HCT116 (cell line): ENCODE data around the gene IL36B. TPM values are rescaled to one million over a fixed set of nuclear protein-coding genes. Genes with fewer than 3 reads are reported as not detected.

Experiments
- ATAC-seq: fragments of 200-7000 bp; cut with Tn5 transposase; 2 replicates; pipeline ENCODE4 v1.9.1; 2020; ENCODE audit warnings: mild to moderate bottlenecking, moderate library complexity
- BruUV-seq: library from RNA; stranded (reverse); fragments of 400-500 nt; replicated peaks from 2 replicates; lab custom pipeline; 2021; lab: Mats Ljungman, UMichigan
- CTCF ChIA-PET: fragments of 300-600 bp; sonication (Branson Sonifier 250); formaldehyde crosslinking; loops from one replicate; lab custom pipeline; 2021; ENCODE audit warnings: antibody characterized with exemption; lab: Charles Lee
- POLR2A ChIA-PET: fragments of 300-600, 350-600 bp; sonication (Branson Sonifier 250); formaldehyde crosslinking; loops from one replicate; lab custom pipeline; 2021; ENCODE audit warnings: antibody characterized with exemption; lab: Charles Lee
- RAD21 ChIA-PET, 2 experiments: fragments of 300-600 bp; sonication (Branson Sonifier 250); formaldehyde crosslinking; loops; one replicate each; lab custom pipeline; 2023; ENCODE audit warnings: low total read pairs in 2 of 2; ENCODE audit not compliant: uncharacterized antibody in 2 of 2, unreplicated experiment in 2 of 2, low non-redundant PET in 1 of 2; lab: Charles Lee
- DNase-seq: peaks from one replicate; pipeline ENCODE4 v3.0.0-alpha.2; 2010; ENCODE audit warnings: low read depth, low spot score
- H2AFZ ChIP-seq: fragments of 200-600 bp; shearing (Covaris generic), sonication (generic); 2 replicates; pipeline ENCODE4 v1.6.1; 2017; ENCODE audit warnings: low read depth, mixed run types, mixed read lengths, antibody characterized with exemption, low read length; ENCODE audit not compliant: poor library complexity, severe bottlenecking
- H3K27ac ChIP-seq: 2 replicates; pipeline ENCODE4 v1.5.1; 2012; ENCODE audit warnings: low read depth, low read length
- H3K27me3 ChIP-seq: fragments of 200-600 bp; sonication (generic); 2 replicates; pipeline ENCODE4 v1.6.1; 2016; ENCODE audit warnings: mixed run types, low read length, mixed read lengths; ENCODE audit not compliant: insufficient read depth
- H3K36me3 ChIP-seq, 2 experiments: fragments of 200-500 bp in 1 of 2; fragments of 200-600 bp in 1 of 2; sonication (Bioruptor generic) in 1 of 2; sonication (generic) in 1 of 2; 2 replicates each; pipeline versions ENCODE4 v1.5.1 to v1.6.1; 2014 to 2016; ENCODE audit warnings: low read length in 2 of 2, inconsistent platforms in 1 of 2, mixed read lengths in 1 of 2, mixed run types in 1 of 2; ENCODE audit not compliant: insufficient read depth in 2 of 2, control insufficient read depth in 1 of 2
- H3K4me1 ChIP-seq, 2 experiments: fragments of 200-600 bp in 1 of 2; sonication (generic) in 1 of 2; 2 replicates each; pipeline versions ENCODE4 v1.5.1 to v1.6.1; 2012 to 2017; ENCODE audit warnings: low read length in 2 of 2, inconsistent platforms in 1 of 2, mild to moderate bottlenecking in 1 of 2, mixed read lengths in 1 of 2, mixed run types in 1 of 2, moderate library complexity in 1 of 2; ENCODE audit not compliant: insufficient read depth in 2 of 2, control insufficient read depth in 1 of 2
- H3K4me2 ChIP-seq: fragments of 200-600 bp; sonication (generic); 2 replicates; pipeline ENCODE4 v1.6.1; 2017; ENCODE audit warnings: mixed run types, low read length, mixed read lengths
- H3K4me3 ChIP-seq, 2 experiments: fragments of 200-600 bp in 1 of 2; sonication (generic) in 1 of 2; replicated peaks in 1 of 2; 2 replicates each; pipeline ENCODE4 v1.5.1; 2011 to 2016; ENCODE audit warnings: low read length in 2 of 2, control low read depth in 1 of 2, low read depth in 1 of 2, mild to moderate bottlenecking in 1 of 2, mixed read lengths in 1 of 2, mixed run types in 1 of 2
- H3K79me2 ChIP-seq: fragments of 200-600 bp; sonication (generic); 2 replicates; pipeline ENCODE4 v1.6.1; 2017; ENCODE audit warnings: mild to moderate bottlenecking, mixed run types, low read length, moderate library complexity, mixed read lengths; ENCODE audit not compliant: insufficient read depth
- H3K9ac ChIP-seq: fragments of 200-600 bp; sonication (generic); 2 replicates; pipeline ENCODE4 v1.6.1; 2016; ENCODE audit warnings: low read length, mixed read lengths
- H3K9me2 ChIP-seq: fragments of 200-600 bp; sonication (generic), shearing (Covaris generic); 2 replicates; pipeline ENCODE4 v1.6.1; 2017; ENCODE audit warnings: mixed run types, mild to moderate bottlenecking, moderate library complexity; ENCODE audit not compliant: insufficient read depth
- H3K9me3 ChIP-seq, 2 experiments: fragments of 200-500 bp in 1 of 2; fragments of 200-600 bp in 1 of 2; sonication (Bioruptor generic) in 1 of 2; sonication (generic) in 1 of 2; 2 replicates each; pipeline ENCODE4 v1.6.1; 2014 to 2017; ENCODE audit warnings: low read length in 2 of 2, mixed read lengths in 2 of 2, inconsistent platforms in 1 of 2, low read depth in 1 of 2, mild to moderate bottlenecking in 1 of 2, mixed run types in 1 of 2, moderate library complexity in 1 of 2; ENCODE audit not compliant: control insufficient read depth in 1 of 2, insufficient read depth in 1 of 2
- H4K20me1 ChIP-seq: fragments of 200-600 bp; sonication (generic), shearing (Covaris generic); 2 replicates; pipeline ENCODE4 v1.6.1; 2017; ENCODE audit warnings: mixed run types, mild to moderate bottlenecking, moderate library complexity; ENCODE audit not compliant: insufficient read depth
- CEBPB ChIP-seq: IDR thresholded peaks from 2 replicates; pipeline ENCODE4 v1.6.1; 2012; ENCODE audit warnings: low read depth
- EGR1 ChIP-seq: IDR thresholded peaks from 2 replicates; pipeline ENCODE4 v1.6.1; 2012; ENCODE audit warnings: low read depth
- ELF1 ChIP-seq: IDR thresholded peaks from 2 replicates; pipeline ENCODE4 v1.6.1; 2012; ENCODE audit warnings: low read depth, borderline replicate concordance
- EZH2 ChIP-seq: fragments of 200-600 bp; sonication (generic); IDR thresholded peaks from 2 replicates; pipeline ENCODE4 v1.6.1; 2017; ENCODE audit warnings: antibody characterized with exemption, mixed run types
- EZH2phosphoT487 ChIP-seq: fragments of 200-600 bp; IDR thresholded peaks from 2 replicates; pipeline ENCODE4 v1.6.1; 2018; ENCODE audit warnings: antibody characterized with exemption, borderline replicate concordance
- JUND ChIP-seq: IDR thresholded peaks from 2 replicates; pipeline ENCODE4 v1.6.1; 2012
- POLR2A ChIP-seq: IDR thresholded peaks from 2 replicates; pipeline ENCODE4 v1.7.0; 2011; ENCODE audit warnings: borderline replicate concordance; ENCODE audit not compliant: insufficient read depth, insufficient read length; ENCODE audit errors: extremely low read depth
- POLR2AphosphoS5 ChIP-seq: IDR thresholded peaks from 2 replicates; pipeline ENCODE4 v1.6.1; 2011; ENCODE audit warnings: mild to moderate bottlenecking, low read depth, low read length, moderate library complexity
- RAD21 ChIP-seq: IDR thresholded peaks from 2 replicates; pipeline ENCODE4 v1.6.1; 2012; ENCODE audit warnings: low read depth, mild to moderate bottlenecking
- SP1 ChIP-seq: IDR thresholded peaks from 2 replicates; pipeline ENCODE4 v1.6.1; 2012; ENCODE audit warnings: low read depth
- SRF ChIP-seq: IDR thresholded peaks from 2 replicates; pipeline ENCODE4 v1.6.1; 2012; ENCODE audit warnings: low read depth
- ZFX ChIP-seq: fragments of 450-650 bp; IDR thresholded peaks from 2 replicates; pipeline ENCODE4 v1.6.1; 2017
- intact Hi-C: fragments of 100-400 bp; cut with micrococcal nuclease; formaldehyde crosslinking; loops from 2 replicates; pipeline ENCODE4 v1.10.0; 2022
- total RNA-seq: library from RNA; stranded (reverse); gene quantifications from one replicate; pipeline ENCODE4 v1.2.1, GENCODE V29; 2021; ENCODE audit not compliant: unreplicated experiment
- TF ChIP-seq, protein P1 (sequence below), 3 experiments: fragments of 200-600 bp in 1 of 3; sonication (generic) in 1 of 3; IDR thresholded peaks in 2 of 3; conservative IDR thresholded peaks in 1 of 3; 2 replicates each; pipeline ENCODE4 v1.5.1; 2012 to 2017; ENCODE audit warnings: low read depth in 2 of 3, low read length in 2 of 3, antibody characterized with exemption in 1 of 3, borderline replicate concordance in 1 of 3, control low read depth in 1 of 3, mild to moderate bottlenecking in 1 of 3, mixed read lengths in 1 of 3, mixed run types in 1 of 3, moderate library complexity in 1 of 3; ENCODE audit not compliant: insufficient read depth in 1 of 3
- TF ChIP-seq, protein P2 (sequence below): IDR thresholded peaks from 2 replicates; pipeline ENCODE4 v1.6.1; 2012; ENCODE audit warnings: low read depth
- TF ChIP-seq, protein P3 (sequence below): IDR thresholded peaks from 2 replicates; pipeline ENCODE4 v1.6.1; 2012
- TF ChIP-seq, protein P4 (sequence below): IDR thresholded peaks from 2 replicates; pipeline ENCODE4 v1.6.1; 2012

The IL36B gene
- total RNA-seq, 1 experiment from 2014 or later, result not detected

DNA sequence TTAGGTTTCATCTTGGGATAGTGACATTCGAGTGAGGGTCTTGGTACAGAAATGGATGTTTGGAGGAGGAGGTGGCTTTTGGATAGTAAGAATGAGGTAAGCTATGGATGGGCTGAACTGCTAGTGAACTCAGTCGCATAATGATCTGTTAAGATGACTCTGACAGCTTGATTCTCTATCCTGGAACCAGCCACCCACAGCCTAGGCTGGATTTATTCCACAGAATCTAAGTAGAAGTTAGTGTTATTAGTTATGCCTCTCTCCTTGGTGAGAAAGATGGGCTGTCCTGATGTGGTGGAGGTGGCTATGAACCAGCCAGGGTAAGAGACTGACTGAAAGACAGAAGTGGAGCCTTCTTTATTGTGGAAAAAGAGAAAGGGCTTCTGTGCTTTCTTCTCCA, 25.0 kb downstream of the IL36B start:
- H3K27me3 ChIP-seq, result peaks cover 91% of the 10 kb centered on the region

DNA sequence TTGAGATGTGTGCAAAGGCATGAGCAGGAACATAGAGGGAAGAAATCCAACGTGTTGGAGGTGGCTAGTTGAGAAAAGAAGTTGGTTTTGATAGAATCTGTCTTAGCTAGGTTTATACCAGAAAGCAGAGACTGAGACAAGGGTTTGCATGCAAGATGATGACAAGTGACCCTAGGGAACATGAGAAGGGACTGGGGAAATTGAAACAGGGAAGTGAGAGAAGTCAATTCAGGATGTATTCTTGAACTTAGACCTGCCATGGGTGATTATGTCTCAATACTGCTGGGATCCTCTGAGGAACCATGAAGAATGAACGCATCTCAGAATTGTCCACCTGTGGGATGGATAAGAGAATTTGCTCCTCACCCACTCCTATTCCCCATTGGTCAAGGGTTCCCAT, 26.9 kb downstream of the IL36B start:
- ChIA-PET RAD21 (no interaction called here), CTCF (no interaction called here), POLR2A (no interaction called here)
- H4K20me1 ChIP-seq, result no peaks in the 10 kb centered on the region
- H3K4me2 ChIP-seq, result no peak overlapping the region
- ATAC-seq, result no peak
- no peaks in the 10 kb centered on the region for H3K79me2 ChIP-seq
- no peaks in the 10 kb centered on the region for H3K36me3 ChIP-seq
- H3K9ac ChIP-seq, result no peak overlapping the region
- no peaks in the 10 kb centered on the region for H3K9me2 ChIP-seq
- no peak overlapping the region for H2AFZ ChIP-seq
- H3K9me3 ChIP-seq, result no peaks in the 10 kb centered on the region
- no peak overlapping the region for H3K4me3 ChIP-seq
- DNase-seq, result no peak
- intact Hi-C loops, result no loop called here
- peaks cover 77% of the 10 kb centered on the region for H3K27me3 ChIP-seq
- H3K4me1 ChIP-seq, result no peaks in the 10 kb centered on the region
- H3K27ac ChIP-seq, result no peak overlapping the region
- no TSS peak for BruUV-seq
- TF ChIP-seq SP1 (no peak), ZFX (no peak), POLR2A (no peak), EGR1 (no peak), SRF (no peak), CEBPB (no peak), EZH2 (no peak), EZH2phosphoT487 (no peak)
- TF ChIP-seq, protein P1, sequence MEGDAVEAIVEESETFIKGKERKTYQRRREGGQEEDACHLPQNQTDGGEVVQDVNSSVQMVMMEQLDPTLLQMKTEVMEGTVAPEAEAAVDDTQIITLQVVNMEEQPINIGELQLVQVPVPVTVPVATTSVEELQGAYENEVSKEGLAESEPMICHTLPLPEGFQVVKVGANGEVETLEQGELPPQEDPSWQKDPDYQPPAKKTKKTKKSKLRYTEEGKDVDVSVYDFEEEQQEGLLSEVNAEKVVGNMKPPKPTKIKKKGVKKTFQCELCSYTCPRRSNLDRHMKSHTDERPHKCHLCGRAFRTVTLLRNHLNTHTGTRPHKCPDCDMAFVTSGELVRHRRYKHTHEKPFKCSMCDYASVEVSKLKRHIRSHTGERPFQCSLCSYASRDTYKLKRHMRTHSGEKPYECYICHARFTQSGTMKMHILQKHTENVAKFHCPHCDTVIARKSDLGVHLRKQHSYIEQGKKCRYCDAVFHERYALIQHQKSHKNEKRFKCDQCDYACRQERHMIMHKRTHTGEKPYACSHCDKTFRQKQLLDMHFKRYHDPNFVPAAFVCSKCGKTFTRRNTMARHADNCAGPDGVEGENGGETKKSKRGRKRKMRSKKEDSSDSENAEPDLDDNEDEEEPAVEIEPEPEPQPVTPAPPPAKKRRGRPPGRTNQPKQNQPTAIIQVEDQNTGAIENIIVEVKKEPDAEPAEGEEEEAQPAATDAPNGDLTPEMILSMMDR (IDR thresholded peaks at IDR 0.05 in 2 of 3, conservative IDR thresholded peaks at IDR 0.05 in 1 of 3; ENCODE audit: borderline replicate concordance in 1 of 3, insufficient read depth in 1 of 3, low read depth in 2 of 3, low read length in 2 of 3), result no peak
- TF ChIP-seq, protein P2, sequence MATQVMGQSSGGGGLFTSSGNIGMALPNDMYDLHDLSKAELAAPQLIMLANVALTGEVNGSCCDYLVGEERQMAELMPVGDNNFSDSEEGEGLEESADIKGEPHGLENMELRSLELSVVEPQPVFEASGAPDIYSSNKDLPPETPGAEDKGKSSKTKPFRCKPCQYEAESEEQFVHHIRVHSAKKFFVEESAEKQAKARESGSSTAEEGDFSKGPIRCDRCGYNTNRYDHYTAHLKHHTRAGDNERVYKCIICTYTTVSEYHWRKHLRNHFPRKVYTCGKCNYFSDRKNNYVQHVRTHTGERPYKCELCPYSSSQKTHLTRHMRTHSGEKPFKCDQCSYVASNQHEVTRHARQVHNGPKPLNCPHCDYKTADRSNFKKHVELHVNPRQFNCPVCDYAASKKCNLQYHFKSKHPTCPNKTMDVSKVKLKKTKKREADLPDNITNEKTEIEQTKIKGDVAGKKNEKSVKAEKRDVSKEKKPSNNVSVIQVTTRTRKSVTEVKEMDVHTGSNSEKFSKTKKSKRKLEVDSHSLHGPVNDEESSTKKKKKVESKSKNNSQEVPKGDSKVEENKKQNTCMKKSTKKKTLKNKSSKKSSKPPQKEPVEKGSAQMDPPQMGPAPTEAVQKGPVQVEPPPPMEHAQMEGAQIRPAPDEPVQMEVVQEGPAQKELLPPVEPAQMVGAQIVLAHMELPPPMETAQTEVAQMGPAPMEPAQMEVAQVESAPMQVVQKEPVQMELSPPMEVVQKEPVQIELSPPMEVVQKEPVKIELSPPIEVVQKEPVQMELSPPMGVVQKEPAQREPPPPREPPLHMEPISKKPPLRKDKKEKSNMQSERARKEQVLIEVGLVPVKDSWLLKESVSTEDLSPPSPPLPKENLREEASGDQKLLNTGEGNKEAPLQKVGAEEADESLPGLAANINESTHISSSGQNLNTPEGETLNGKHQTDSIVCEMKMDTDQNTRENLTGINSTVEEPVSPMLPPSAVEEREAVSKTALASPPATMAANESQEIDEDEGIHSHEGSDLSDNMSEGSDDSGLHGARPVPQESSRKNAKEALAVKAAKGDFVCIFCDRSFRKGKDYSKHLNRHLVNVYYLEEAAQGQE, result no peak
- TF ChIP-seq, protein P3, sequence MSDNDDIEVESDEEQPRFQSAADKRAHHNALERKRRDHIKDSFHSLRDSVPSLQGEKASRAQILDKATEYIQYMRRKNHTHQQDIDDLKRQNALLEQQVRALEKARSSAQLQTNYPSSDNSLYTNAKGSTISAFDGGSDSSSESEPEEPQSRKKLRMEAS, result no peak

More for the DNA sequence above, 25.0 kb downstream of the IL36B start:
- ChIA-PET CTCF (no interaction called here), RAD21 (no interaction called here), POLR2A (no interaction called here)
- Histone ChIP-seq H3K27ac (no peak overlapping the region), H3K4me1 (no peaks in the 10 kb centered on the region), H3K9me2 (no peaks in the 10 kb centered on the region), H3K4me3 (no peak overlapping the region), H3K9me3 (no peaks in the 10 kb centered on the region), H3K4me2 (no peak overlapping the region), H3K79me2 (no peaks in the 10 kb centered on the region), H3K9ac (no peak overlapping the region), H4K20me1 (no peaks in the 10 kb centered on the region), H2AFZ (no peak overlapping the region), H3K36me3 (no peaks in the 10 kb centered on the region)
- TF ChIP-seq EZH2 (no peak), POLR2A (no peak), ELF1 (no peak), POLR2AphosphoS5 (no peak), SRF (no peak), ZFX (no peak), JUND (no peak), CEBPB (no peak), RAD21 (no peak), EGR1 (no peak)
- TF ChIP-seq, protein P3, result no peak
- TF ChIP-seq, protein P4, sequence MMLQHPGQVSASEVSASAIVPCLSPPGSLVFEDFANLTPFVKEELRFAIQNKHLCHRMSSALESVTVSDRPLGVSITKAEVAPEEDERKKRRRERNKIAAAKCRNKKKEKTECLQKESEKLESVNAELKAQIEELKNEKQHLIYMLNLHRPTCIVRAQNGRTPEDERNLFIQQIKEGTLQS, result no peak
- ATAC-seq, result no peak
- intact Hi-C loops, result no loop called here
- no peak for DNase-seq
- no TSS peak for BruUV-seq
